GM13977 (cell line): ENCODE results near the gene SNAP91.
A peak's percentile ranks its signal among the peaks of the same experiment; 100 is the strongest.
"Not testable (repeated sequence)": the region's sequence is repeated elsewhere in the genome, so short reads cannot be mapped to it uniquely, and the experiment has no call there.

ENCODE experiments used
- DNase-seq: peaks from one replicate; pipeline ENCODE4 v3.0.0; 2012; ENCODE audit warnings: low spot score
- in situ Hi-C: fragments of 300-500 bp; cut with MboI; formaldehyde crosslinking; loops from one replicate; pipeline ENCODE4 v1.12.0; 2022; ENCODE audit warnings: low sequenced_read_pairs, low pct_unique_long_range_greater_than_20kb, mixed read lengths, inconsistent platforms; ENCODE audit not compliant: unreplicated experiment
- TF ChIP-seq, protein P1 (sequence below): IDR thresholded peaks from 2 replicates; pipeline ENCODE4 v1.5.1; 2012; ENCODE audit warnings: mild to moderate bottlenecking, control low read depth; ENCODE audit not compliant: insufficient read depth; ENCODE audit errors: extremely low read depth, missing control alignments

The SNAP91 gene, protein sequence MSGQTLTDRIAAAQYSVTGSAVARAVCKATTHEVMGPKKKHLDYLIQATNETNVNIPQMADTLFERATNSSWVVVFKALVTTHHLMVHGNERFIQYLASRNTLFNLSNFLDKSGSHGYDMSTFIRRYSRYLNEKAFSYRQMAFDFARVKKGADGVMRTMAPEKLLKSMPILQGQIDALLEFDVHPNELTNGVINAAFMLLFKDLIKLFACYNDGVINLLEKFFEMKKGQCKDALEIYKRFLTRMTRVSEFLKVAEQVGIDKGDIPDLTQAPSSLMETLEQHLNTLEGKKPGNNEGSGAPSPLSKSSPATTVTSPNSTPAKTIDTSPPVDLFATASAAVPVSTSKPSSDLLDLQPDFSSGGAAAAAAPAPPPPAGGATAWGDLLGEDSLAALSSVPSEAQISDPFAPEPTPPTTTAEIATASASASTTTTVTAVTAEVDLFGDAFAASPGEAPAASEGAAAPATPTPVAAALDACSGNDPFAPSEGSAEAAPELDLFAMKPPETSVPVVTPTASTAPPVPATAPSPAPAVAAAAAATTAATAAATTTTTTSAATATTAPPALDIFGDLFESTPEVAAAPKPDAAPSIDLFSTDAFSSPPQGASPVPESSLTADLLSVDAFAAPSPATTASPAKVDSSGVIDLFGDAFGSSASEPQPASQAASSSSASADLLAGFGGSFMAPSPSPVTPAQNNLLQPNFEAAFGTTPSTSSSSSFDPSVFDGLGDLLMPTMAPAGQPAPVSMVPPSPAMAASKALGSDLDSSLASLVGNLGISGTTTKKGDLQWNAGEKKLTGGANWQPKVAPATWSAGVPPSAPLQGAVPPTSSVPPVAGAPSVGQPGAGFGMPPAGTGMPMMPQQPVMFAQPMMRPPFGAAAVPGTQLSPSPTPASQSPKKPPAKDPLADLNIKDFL

DNA sequence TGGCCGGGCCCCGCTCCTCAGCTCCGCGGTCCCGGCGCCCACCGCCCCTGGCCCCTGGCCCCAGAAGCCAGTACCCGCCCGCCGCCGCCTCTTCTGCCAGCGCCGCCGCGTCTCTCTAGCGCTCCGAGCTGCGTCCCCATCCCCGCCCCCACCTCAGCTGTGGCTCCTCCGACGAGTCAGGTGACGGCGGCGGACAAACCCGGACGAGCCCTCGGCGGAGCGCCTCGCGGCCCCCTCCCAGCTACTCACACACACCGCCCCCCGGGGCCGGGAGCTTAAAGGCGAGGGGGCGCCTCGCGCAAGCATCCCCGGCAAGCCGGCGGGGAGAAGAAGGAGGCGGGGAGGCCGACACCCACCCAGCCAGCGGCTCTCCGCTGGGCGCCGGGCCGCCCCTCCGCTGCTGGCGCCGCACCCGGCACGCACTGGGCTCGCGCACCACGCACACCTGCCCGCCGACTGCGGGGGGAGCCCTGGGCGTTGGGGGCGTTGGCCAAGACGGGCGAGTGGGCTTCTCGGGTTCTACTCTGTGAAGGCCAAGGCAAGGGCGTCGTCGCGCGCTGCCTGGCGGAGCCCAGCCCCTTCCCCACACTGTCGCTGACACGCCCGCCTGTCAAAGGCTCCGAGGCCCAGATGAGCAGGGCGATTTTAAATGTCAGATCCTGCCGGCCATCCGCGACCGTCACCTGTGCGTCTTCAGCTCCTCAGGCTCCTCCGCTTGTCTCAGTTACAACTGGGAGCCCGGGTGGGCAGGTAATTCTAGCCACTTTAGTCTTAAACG is at the start of gene SNAP91:
Gene SNAP91 (minus strand): TSS at position 132 of the 778 bp plus-strand sequence. CDS start 1,174 bp downstream, outside the sequence.
- peak; percentile 36 for DNase-seq
- TF ChIP-seq, protein P1, sequence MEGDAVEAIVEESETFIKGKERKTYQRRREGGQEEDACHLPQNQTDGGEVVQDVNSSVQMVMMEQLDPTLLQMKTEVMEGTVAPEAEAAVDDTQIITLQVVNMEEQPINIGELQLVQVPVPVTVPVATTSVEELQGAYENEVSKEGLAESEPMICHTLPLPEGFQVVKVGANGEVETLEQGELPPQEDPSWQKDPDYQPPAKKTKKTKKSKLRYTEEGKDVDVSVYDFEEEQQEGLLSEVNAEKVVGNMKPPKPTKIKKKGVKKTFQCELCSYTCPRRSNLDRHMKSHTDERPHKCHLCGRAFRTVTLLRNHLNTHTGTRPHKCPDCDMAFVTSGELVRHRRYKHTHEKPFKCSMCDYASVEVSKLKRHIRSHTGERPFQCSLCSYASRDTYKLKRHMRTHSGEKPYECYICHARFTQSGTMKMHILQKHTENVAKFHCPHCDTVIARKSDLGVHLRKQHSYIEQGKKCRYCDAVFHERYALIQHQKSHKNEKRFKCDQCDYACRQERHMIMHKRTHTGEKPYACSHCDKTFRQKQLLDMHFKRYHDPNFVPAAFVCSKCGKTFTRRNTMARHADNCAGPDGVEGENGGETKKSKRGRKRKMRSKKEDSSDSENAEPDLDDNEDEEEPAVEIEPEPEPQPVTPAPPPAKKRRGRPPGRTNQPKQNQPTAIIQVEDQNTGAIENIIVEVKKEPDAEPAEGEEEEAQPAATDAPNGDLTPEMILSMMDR = no peak
- in situ Hi-C loops = no loop called here

DNA sequence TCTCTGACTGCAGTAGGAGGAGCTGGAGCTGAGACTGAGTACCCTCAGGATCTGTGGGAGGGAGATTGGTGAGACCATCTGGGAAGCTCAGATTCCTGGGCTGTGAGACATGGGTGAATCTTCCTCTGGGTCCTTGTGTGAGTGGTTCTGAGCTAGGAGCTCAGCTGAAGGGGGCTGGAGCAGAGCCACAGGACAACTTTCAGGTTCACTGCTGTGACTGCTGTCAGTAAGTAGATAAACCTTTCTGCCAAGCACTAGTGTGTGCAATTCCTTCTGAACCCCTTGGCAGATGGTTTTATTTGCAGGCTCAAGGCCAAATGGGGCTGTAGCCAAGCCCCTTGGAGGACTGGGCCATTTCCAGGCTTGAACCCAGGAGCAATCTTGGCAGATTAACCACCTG is 49.6 kb upstream of the SNAP91 start:
- no peak for DNase-seq
- in situ Hi-C loops = no loop called here
- TF ChIP-seq, protein P1 = no peak

DNA sequence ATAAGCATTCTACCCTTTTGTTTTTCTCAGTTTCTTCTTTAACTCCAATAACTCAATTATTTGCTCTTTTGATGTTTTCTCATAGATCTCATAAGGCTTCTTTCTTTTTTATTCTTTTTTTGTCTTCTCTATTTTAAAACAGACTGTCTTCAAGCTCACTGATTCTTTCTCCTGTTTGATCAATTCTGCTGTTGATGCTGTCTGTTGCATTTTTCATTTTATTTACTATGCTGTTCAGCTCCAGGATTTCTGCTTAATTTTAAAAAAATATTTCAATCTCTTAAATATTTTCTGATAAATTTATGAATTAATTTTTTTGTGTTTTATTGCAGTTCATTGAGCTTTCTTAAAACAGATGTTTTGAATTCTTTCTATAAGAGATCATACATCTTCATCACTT is 48.1 kb upstream of the SNAP91 start:
- TF ChIP-seq, protein P1 = no peak
- in situ Hi-C loops = no loop called here
- DNase-seq = no peak

DNA sequence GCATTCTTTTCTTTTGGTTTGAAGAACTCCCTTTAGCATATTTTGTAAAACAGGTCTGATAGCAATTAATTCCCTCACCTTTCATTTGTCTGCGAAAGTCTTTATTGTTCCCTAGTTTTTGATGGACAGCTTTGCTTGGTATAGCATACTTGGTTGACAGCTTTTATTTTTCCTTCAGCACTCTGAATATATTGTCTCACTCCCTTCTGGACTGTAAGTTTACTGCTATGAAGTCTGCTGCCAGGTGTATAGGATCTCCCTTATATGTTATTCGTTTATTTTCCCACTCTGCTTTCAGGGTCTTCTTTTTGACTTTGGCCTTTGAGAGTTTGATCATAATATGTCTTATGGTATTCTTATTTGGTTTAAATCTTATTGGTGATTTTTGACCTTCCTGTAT is 47.7 kb upstream of the SNAP91 start:
- in situ Hi-C loops = no loop called here
- DNase-seq = no peak
- TF ChIP-seq, protein P1 = no peak

DNA sequence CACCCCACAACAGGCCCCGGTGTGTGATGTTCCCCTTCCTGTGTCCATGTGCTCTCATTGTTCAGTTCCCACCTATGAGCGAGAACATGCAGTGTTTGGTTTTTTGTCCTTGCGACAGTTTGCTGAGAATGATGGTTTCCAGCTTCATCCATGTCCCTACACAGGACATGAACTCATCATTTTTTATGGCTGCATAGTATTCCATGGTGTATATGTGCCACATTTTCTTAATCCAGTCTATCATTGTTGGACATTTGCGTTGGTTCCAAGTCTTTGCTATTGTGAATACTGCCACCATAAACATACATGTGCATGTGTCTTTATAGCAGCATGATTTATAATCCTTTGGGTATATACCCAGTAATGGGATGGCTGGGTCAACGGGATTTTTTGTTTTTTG is 43.5 kb upstream of the SNAP91 start:
- in situ Hi-C loops, DNase-seq: not testable (repeated sequence)

DNA sequence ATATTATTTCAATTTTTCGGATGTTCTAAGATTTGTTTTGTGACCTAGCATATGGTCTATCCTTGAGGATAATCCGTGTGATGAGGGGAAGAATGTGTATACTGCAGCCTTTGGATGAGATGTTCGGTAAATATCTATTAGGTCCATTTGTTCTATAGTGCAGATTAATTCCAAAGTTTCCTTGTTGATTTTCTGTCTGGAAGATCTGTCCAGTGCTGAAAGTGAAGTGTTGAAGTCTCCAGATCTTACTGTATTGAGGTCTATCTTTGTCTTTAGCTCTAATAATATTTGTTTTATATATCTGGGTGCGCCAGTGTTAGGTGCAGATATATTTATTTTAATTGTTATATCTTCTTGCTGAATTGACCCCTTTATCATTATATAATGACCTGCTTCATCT is 32.2 kb upstream of the SNAP91 start:
- TF ChIP-seq, protein P1 = no peak
- in situ Hi-C loops = no loop called here
- no peak for DNase-seq
